WTC11 (cell line): ENCODE data around the gene MPND. TPM values are rescaled to one million over a fixed set of nuclear protein-coding genes. Genes with fewer than 3 reads are reported as not detected.

Source experiments
- ATAC-seq: fragments of 200-7000 bp; cut with Tn5 transposase; 2 replicates; pipeline ENCODE4 v1.10.0; 2021; ENCODE audit warnings: mild to moderate bottlenecking, moderate library complexity
- CTCF ChIA-PET: fragments of 300-600 bp; sonication (Branson Sonifier 250); formaldehyde crosslinking; loops from one replicate; lab custom pipeline; 2021; ENCODE audit warnings: antibody characterized with exemption; lab: Charles Lee
- POLR2A ChIA-PET: fragments of 350-600 bp; sonication (Branson Sonifier 250); formaldehyde crosslinking; loops from one replicate; lab custom pipeline; 2021; ENCODE audit warnings: antibody characterized with exemption; lab: Charles Lee
- DNase-seq: peaks from one replicate; pipeline ENCODE4 v3.0.0; 2021; ENCODE audit warnings: low spot score
- H3K27ac Mint-ChIP-seq: 2 replicates; pipeline ENCODE4 v1.8.0; 2021; ENCODE audit warnings: mixed read lengths
- H3K27me3 Mint-ChIP-seq: 2 replicates; pipeline ENCODE4 v1.8.0; 2021; ENCODE audit warnings: low read depth, mild to moderate bottlenecking, moderate library complexity, mixed read lengths
- H3K36me3 Mint-ChIP-seq: 2 replicates; pipeline ENCODE4 v1.8.0; 2021; ENCODE audit warnings: mixed read lengths
- H3K4me1 Mint-ChIP-seq: 2 replicates; pipeline ENCODE4 v1.8.0; 2022; ENCODE audit warnings: mixed read lengths
- H3K4me3 Mint-ChIP-seq: 2 replicates; pipeline ENCODE4 v1.8.0; 2021; ENCODE audit warnings: mild to moderate bottlenecking, moderate library complexity, mixed read lengths
- H3K9me3 Mint-ChIP-seq: 2 replicates; pipeline ENCODE4 v1.8.0; 2021; ENCODE audit warnings: mixed read lengths
- ATF1 ChIP-seq: sonication (generic); formaldehyde crosslinking; IDR thresholded peaks from 2 replicates; pipeline ENCODE4 v1.8.1; 2023; ENCODE audit warnings: mild to moderate bottlenecking, moderate library complexity, missing genetic modification reagents
- CREM ChIP-seq: sonication (generic); formaldehyde crosslinking; IDR thresholded peaks from 2 replicates; pipeline ENCODE4 v1.8.1; 2022; ENCODE audit warnings: mild to moderate bottlenecking, missing genetic modification reagents, moderate library complexity
- ELF4 ChIP-seq: sonication (generic); formaldehyde crosslinking; IDR thresholded peaks from 2 replicates; pipeline ENCODE4 v1.8.1; 2022; ENCODE audit warnings: low read depth, mild to moderate bottlenecking, moderate library complexity, missing genetic modification reagents
- ESRRA ChIP-seq: sonication (generic); formaldehyde crosslinking; IDR thresholded peaks from 2 replicates; pipeline ENCODE4 v1.8.1; 2022; ENCODE audit warnings: mild to moderate bottlenecking, missing genetic modification reagents, borderline replicate concordance
- ETV6 ChIP-seq: sonication (generic); formaldehyde crosslinking; IDR thresholded peaks from 2 replicates; pipeline ENCODE4 v1.8.1; 2022; ENCODE audit warnings: mild to moderate bottlenecking, missing genetic modification reagents
- GRHL2 ChIP-seq: fragments of 250-450 bp; sonication (Bioruptor Pico); IDR thresholded peaks from 2 replicates; pipeline ENCODE4 v1.8.0; 2022; ENCODE audit warnings: mild to moderate bottlenecking, moderate library complexity; ENCODE audit not compliant: insufficient replicate concordance, severe bottlenecking
- IRF2 ChIP-seq: sonication (generic); formaldehyde crosslinking; IDR thresholded peaks from 2 replicates; pipeline ENCODE4 v1.8.0; 2022; ENCODE audit warnings: low read depth, missing genetic modification reagents, borderline replicate concordance
- NFYB ChIP-seq: sonication (generic); formaldehyde crosslinking; conservative IDR thresholded peaks from 2 replicates; pipeline ENCODE4 v1.8.0; 2022; ENCODE audit warnings: low read depth, missing genetic modification reagents
- NR3C1 ChIP-seq: sonication (generic); formaldehyde crosslinking; conservative IDR thresholded peaks from 2 replicates; pipeline ENCODE4 v1.8.1; 2023; ENCODE audit warnings: low read depth, mild to moderate bottlenecking, missing genetic modification reagents
- OVOL2 ChIP-seq: fragments of 250-450 bp; sonication (Bioruptor Pico); IDR thresholded peaks from 2 replicates; pipeline ENCODE4 v1.9.0; 2021; ENCODE audit warnings: mild to moderate bottlenecking, borderline replicate concordance
- RORB ChIP-seq: fragments of 250-450 bp; sonication (Bioruptor Pico); IDR thresholded peaks from 2 replicates; pipeline ENCODE4 v1.9.0; 2021; ENCODE audit warnings: mild to moderate bottlenecking
- SOX15 ChIP-seq: fragments of 250-450 bp; sonication (Bioruptor Pico); IDR thresholded peaks from 2 replicates; pipeline ENCODE4 v1.9.0; 2021; ENCODE audit warnings: mild to moderate bottlenecking
- TCF7 ChIP-seq: sonication (generic); formaldehyde crosslinking; IDR thresholded peaks from 2 replicates; pipeline ENCODE4 v1.8.0; 2022; ENCODE audit warnings: mild to moderate bottlenecking, low read depth, missing genetic modification reagents, moderate library complexity
- TEAD1 ChIP-seq: sonication (generic); formaldehyde crosslinking; IDR thresholded peaks from 2 replicates; pipeline ENCODE4 v1.8.0; 2022; ENCODE audit warnings: mild to moderate bottlenecking, missing genetic modification reagents
- ZBTB21 ChIP-seq: sonication (generic); formaldehyde crosslinking; IDR thresholded peaks from 2 replicates; pipeline ENCODE4 v1.8.1; 2023; ENCODE audit warnings: mild to moderate bottlenecking, missing genetic modification reagents, borderline replicate concordance
- ZNF121 ChIP-seq: sonication (generic); formaldehyde crosslinking; IDR thresholded peaks from 2 replicates; pipeline ENCODE4 v1.8.0; 2023; ENCODE audit warnings: missing genetic modification reagents
- ZNF232 ChIP-seq: sonication (generic); formaldehyde crosslinking; IDR thresholded peaks from 2 replicates; pipeline ENCODE4 v1.8.0; 2022; ENCODE audit warnings: mild to moderate bottlenecking, missing genetic modification reagents
- ZNF317 ChIP-seq: sonication (generic); formaldehyde crosslinking; IDR thresholded peaks from 2 replicates; pipeline ENCODE4 v1.8.1; 2023; ENCODE audit warnings: low read depth, mild to moderate bottlenecking, moderate library complexity, missing genetic modification reagents, borderline replicate concordance
- ZNF423 ChIP-seq: fragments of 250-450 bp; sonication (Bioruptor Pico); IDR thresholded peaks from 2 replicates; pipeline ENCODE4 v2.1.2; 2022; ENCODE audit warnings: mild to moderate bottlenecking, moderate library complexity
- ZNF671 ChIP-seq: fragments of 250-450 bp; sonication (Bioruptor Pico); IDR thresholded peaks from 2 replicates; pipeline ENCODE4 v1.8.0; 2021; ENCODE audit warnings: mild to moderate bottlenecking
- total RNA-seq: library from RNA; stranded (reverse); gene quantifications from 3 replicates; pipeline ENCODE4 v1.2.3, GENCODE V29; 2021
- TF ChIP-seq, protein P1 (sequence below): fragments of 200-600 bp; IDR thresholded peaks from 2 replicates; pipeline ENCODE4 v1.8.0; 2022; ENCODE audit warnings: antibody characterized with exemption
- TF ChIP-seq, protein P2 (sequence below): sonication (generic); formaldehyde crosslinking; IDR thresholded peaks from 2 replicates; pipeline ENCODE4 v1.8.0; 2023; ENCODE audit warnings: missing genetic modification reagents
- TF ChIP-seq, protein P3 (sequence below): sonication (generic); formaldehyde crosslinking; IDR thresholded peaks from 2 replicates; pipeline ENCODE4 v1.8.0; 2022; ENCODE audit warnings: mild to moderate bottlenecking, missing genetic modification reagents
- TF ChIP-seq, protein P4 (sequence below): sonication (generic); formaldehyde crosslinking; IDR thresholded peaks from 2 replicates; pipeline ENCODE4 v1.8.1; 2023; ENCODE audit warnings: mild to moderate bottlenecking, moderate library complexity, missing genetic modification reagents
- TF ChIP-seq, protein P5 (sequence below): sonication (generic); formaldehyde crosslinking; conservative IDR thresholded peaks from 2 replicates; pipeline ENCODE4 v1.8.1; 2023; ENCODE audit warnings: mild to moderate bottlenecking, low read depth, missing genetic modification reagents, moderate library complexity
- TF ChIP-seq, protein P6 (sequence below): sonication (generic); formaldehyde crosslinking; IDR thresholded peaks from 2 replicates; pipeline ENCODE4 v1.8.1; 2022; ENCODE audit warnings: mild to moderate bottlenecking, moderate library complexity, missing genetic modification reagents
- TF ChIP-seq, protein P7 (sequence below): sonication (generic); formaldehyde crosslinking; IDR thresholded peaks from 2 replicates; pipeline ENCODE4 v1.8.0; 2022; ENCODE audit warnings: mild to moderate bottlenecking, missing genetic modification reagents

The MPND gene
- total RNA-seq, 1 experiment from 2014 or later: 28.3 TPM

DNA sequence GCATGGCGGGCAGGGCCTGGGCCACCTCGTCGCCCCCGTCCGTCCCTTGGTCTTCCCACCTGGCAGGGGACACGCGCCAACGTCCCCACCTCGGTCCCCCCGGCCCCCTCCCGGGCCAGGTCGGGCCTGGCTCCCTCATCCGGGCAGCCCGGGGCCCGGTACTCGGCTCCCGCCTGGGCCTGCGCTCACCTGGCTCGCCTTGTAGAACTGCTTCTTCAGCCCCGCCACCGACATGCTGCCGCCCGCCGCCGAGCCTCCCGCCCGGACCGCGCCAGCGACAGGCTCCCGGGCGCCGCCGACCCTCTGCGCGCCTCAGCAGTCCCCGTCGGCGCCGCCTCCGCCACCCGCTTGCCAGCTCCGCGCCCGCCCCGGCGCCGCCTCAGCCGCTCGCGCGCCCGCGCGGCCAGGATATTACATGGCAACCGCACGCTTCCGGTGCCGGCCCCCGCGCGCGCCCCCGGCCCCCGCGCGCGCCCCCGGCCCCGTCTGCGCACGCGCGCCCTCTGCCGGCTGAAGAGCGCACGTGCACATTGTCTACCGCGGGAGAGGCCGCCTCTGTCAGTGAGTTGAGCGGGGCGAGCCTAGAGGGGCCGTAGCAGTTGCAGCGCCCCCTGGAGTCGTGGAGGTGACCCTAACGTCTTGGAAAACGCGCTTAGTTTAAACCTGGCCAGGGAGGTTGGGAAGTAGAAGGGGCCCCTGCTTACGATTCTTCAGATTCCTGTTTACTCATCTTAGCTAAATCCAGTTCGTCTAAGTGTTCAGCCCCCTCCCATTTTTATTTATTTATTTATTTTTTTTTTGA is 57.0 kb downstream of the MPND start, which contains the start of gene SH3GL1:
Gene SH3GL1 (minus strand): TSS at position 413 of the 802 bp plus-strand sequence. CDS start 179 bp downstream, at position 234.
- CTCF ChIA-PET: interaction anchor here (0.5 to 1.7 kb wide), 31 partner anchors 9 to 261 kb away, joined by 3 to 46 read pairs (median 4); partner anchors contain the start of genes HDGFL2 and MPND
- DNase-seq (peak; percentile 89), ATAC-seq (peak; percentile 74)
- Mint-ChIP-seq H3K36me3 (peaks cover 16% of the 10 kb centered on the region), H3K4me1 (peaks cover 38% of the 10 kb centered on the region), H3K9me3 (no peaks in the 10 kb centered on the region), H3K27ac (peak within 1 kb of the TSS; percentile 97), H3K4me3 (peak within 1 kb of the TSS; percentile 96), H3K27me3 (no peaks in the 10 kb centered on the region)
- POLR2A ChIA-PET: interaction anchor here (0.6 to 1.0 kb wide), 2 partner anchors 10 to 58 kb away, joined by 3 read pairs; partner anchors contain the start of gene MPND
- peak; percentile 10; the same call in 1 of the 2 replicates for TF ChIP-seq TEAD1 (CRISPR knock-in tag)
- no peak for TF ChIP-seq ELF4 (CRISPR knock-in tag)
- TF ChIP-seq IRF2 (CRISPR knock-in tag): no peak
- no peak for TF ChIP-seq ZNF121 (CRISPR knock-in tag)
- TF ChIP-seq ETV6 (CRISPR knock-in tag): no peak
- TF ChIP-seq, protein P1, sequence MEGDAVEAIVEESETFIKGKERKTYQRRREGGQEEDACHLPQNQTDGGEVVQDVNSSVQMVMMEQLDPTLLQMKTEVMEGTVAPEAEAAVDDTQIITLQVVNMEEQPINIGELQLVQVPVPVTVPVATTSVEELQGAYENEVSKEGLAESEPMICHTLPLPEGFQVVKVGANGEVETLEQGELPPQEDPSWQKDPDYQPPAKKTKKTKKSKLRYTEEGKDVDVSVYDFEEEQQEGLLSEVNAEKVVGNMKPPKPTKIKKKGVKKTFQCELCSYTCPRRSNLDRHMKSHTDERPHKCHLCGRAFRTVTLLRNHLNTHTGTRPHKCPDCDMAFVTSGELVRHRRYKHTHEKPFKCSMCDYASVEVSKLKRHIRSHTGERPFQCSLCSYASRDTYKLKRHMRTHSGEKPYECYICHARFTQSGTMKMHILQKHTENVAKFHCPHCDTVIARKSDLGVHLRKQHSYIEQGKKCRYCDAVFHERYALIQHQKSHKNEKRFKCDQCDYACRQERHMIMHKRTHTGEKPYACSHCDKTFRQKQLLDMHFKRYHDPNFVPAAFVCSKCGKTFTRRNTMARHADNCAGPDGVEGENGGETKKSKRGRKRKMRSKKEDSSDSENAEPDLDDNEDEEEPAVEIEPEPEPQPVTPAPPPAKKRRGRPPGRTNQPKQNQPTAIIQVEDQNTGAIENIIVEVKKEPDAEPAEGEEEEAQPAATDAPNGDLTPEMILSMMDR: peak; percentile 92
- TF ChIP-seq, protein P2, sequence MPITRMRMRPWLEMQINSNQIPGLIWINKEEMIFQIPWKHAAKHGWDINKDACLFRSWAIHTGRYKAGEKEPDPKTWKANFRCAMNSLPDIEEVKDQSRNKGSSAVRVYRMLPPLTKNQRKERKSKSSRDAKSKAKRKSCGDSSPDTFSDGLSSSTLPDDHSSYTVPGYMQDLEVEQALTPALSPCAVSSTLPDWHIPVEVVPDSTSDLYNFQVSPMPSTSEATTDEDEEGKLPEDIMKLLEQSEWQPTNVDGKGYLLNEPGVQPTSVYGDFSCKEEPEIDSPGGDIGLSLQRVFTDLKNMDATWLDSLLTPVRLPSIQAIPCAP (CRISPR knock-in tag): no peak
- no peak for TF ChIP-seq RORB (CRISPR knock-in tag)
- TF ChIP-seq, protein P3, sequence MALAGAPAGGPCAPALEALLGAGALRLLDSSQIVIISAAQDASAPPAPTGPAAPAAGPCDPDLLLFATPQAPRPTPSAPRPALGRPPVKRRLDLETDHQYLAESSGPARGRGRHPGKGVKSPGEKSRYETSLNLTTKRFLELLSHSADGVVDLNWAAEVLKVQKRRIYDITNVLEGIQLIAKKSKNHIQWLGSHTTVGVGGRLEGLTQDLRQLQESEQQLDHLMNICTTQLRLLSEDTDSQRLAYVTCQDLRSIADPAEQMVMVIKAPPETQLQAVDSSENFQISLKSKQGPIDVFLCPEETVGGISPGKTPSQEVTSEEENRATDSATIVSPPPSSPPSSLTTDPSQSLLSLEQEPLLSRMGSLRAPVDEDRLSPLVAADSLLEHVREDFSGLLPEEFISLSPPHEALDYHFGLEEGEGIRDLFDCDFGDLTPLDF: no peak
- no peak for TF ChIP-seq ZNF423 (CRISPR knock-in tag)
- TF ChIP-seq NR3C1 (CRISPR knock-in tag): peak; percentile 94
- TF ChIP-seq, protein P4, sequence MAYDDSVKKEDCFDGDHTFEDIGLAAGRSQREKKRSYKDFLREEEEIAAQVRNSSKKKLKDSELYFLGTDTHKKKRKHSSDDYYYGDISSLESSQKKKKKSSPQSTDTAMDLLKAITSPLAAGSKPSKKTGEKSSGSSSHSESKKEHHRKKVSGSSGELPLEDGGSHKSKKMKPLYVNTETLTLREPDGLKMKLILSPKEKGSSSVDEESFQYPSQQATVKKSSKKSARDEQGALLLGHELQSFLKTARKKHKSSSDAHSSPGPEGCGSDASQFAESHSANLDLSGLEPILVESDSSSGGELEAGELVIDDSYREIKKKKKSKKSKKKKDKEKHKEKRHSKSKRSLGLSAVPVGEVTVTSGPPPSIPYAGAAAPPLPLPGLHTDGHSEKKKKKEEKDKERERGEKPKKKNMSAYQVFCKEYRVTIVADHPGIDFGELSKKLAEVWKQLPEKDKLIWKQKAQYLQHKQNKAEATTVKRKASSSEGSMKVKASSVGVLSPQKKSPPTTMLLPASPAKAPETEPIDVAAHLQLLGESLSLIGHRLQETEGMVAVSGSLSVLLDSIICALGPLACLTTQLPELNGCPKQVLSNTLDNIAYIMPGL: peak; percentile 62
- TF ChIP-seq, protein P5, sequence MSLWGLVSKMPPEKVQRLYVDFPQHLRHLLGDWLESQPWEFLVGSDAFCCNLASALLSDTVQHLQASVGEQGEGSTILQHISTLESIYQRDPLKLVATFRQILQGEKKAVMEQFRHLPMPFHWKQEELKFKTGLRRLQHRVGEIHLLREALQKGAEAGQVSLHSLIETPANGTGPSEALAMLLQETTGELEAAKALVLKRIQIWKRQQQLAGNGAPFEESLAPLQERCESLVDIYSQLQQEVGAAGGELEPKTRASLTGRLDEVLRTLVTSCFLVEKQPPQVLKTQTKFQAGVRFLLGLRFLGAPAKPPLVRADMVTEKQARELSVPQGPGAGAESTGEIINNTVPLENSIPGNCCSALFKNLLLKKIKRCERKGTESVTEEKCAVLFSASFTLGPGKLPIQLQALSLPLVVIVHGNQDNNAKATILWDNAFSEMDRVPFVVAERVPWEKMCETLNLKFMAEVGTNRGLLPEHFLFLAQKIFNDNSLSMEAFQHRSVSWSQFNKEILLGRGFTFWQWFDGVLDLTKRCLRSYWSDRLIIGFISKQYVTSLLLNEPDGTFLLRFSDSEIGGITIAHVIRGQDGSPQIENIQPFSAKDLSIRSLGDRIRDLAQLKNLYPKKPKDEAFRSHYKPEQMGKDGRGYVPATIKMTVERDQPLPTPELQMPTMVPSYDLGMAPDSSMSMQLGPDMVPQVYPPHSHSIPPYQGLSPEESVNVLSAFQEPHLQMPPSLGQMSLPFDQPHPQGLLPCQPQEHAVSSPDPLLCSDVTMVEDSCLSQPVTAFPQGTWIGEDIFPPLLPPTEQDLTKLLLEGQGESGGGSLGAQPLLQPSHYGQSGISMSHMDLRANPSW (CRISPR knock-in tag): no peak
- no peak for TF ChIP-seq ESRRA (CRISPR knock-in tag)
- no peak for TF ChIP-seq NFYB (CRISPR knock-in tag)
- TF ChIP-seq ZBTB21 (CRISPR knock-in tag): no peak
- no peak for TF ChIP-seq ZNF671
- no peak for TF ChIP-seq SOX15 (CRISPR knock-in tag)
- TF ChIP-seq, protein P6, sequence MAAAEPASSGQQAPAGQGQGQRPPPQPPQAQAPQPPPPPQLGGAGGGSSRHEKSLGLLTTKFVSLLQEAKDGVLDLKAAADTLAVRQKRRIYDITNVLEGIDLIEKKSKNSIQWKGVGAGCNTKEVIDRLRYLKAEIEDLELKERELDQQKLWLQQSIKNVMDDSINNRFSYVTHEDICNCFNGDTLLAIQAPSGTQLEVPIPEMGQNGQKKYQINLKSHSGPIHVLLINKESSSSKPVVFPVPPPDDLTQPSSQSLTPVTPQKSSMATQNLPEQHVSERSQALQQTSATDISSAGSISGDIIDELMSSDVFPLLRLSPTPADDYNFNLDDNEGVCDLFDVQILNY (CRISPR knock-in tag): no peak
- no peak for TF ChIP-seq ATF1
- TF ChIP-seq OVOL2 (CRISPR knock-in tag): no peak
- TF ChIP-seq GRHL2: no peak
- TF ChIP-seq ZNF317: no peak
- no peak for TF ChIP-seq TCF7 (CRISPR knock-in tag)
- TF ChIP-seq, protein P7, sequence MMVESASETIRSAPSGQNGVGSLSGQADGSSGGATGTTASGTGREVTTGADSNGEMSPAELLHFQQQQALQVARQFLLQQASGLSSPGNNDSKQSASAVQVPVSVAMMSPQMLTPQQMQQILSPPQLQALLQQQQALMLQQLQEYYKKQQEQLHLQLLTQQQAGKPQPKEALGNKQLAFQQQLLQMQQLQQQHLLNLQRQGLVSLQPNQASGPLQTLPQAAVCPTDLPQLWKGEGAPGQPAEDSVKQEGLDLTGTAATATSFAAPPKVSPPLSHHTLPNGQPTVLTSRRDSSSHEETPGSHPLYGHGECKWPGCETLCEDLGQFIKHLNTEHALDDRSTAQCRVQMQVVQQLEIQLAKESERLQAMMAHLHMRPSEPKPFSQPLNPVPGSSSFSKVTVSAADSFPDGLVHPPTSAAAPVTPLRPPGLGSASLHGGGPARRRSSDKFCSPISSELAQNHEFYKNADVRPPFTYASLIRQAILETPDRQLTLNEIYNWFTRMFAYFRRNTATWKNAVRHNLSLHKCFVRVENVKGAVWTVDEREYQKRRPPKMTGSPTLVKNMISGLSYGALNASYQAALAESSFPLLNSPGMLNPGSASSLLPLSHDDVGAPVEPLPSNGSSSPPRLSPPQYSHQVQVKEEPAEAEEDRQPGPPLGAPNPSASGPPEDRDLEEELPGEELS (CRISPR knock-in tag): no peak
- 0 out of 2 replicates have a peak, but pooled peaks have one; percentile 71 for TF ChIP-seq CREM (CRISPR knock-in tag)
- no peak for TF ChIP-seq ZNF232
